BLaER1 (cell line): ENCODE results near the gene ACSM6.
A peak's percentile ranks its signal among the peaks of the same experiment; 100 is the strongest.
"Not testable (repeated sequence)": the region's sequence is repeated elsewhere in the genome, so short reads cannot be mapped to it uniquely, and the experiment has no call there.

Experiments
- H3K27ac ChIP-seq: shearing (Covaris generic); formaldehyde crosslinking; 2 replicates; pipeline ENCODE4 v1.8.1; 2022
- H3K27me3 ChIP-seq: shearing (Covaris generic); formaldehyde crosslinking; 2 replicates; pipeline ENCODE4 v1.8.1; 2022
- H3K36me3 ChIP-seq: shearing (Covaris generic); formaldehyde crosslinking; 2 replicates; pipeline ENCODE4 v1.8.1; 2022
- H3K4me1 ChIP-seq: shearing (Covaris generic); formaldehyde crosslinking; 2 replicates; pipeline ENCODE4 v1.8.1; 2022
- H3K4me2 ChIP-seq: shearing (Covaris generic); formaldehyde crosslinking; 2 replicates; pipeline ENCODE4 v1.8.1; 2022
- H3K4me3 ChIP-seq: shearing (Covaris generic); formaldehyde crosslinking; 2 replicates; pipeline ENCODE4 v1.8.1; 2022
- H3K9ac ChIP-seq: shearing (Covaris generic); formaldehyde crosslinking; 2 replicates; pipeline ENCODE4 v1.8.1; 2022
- H3K9me3 ChIP-seq: shearing (Covaris generic); formaldehyde crosslinking; 2 replicates; pipeline ENCODE4 v1.8.1; 2022
- H4K20me1 ChIP-seq: shearing (Covaris generic); formaldehyde crosslinking; 2 replicates; pipeline ENCODE4 v1.8.1; 2022
- Cebpa-rat ChIP-seq: shearing (Covaris generic); IDR thresholded peaks from 2 replicates; pipeline ENCODE4 v1.8.1; 2022

The ACSM6 gene

GRCh38 chr10:95181726-95182125 is 12.3 kb upstream of the ACSM6 start:
- peaks cover 6% of the 10 kb centered on the region for H3K4me1 ChIP-seq
- no peak for TF ChIP-seq Cebpa-rat
- H3K9me3 ChIP-seq, result no peaks in the 10 kb centered on the region
- no peak overlapping the region for H3K4me2 ChIP-seq
- H4K20me1 ChIP-seq, result no peaks in the 10 kb centered on the region
- H3K27me3 ChIP-seq, result peaks cover 29% of the 10 kb centered on the region
- H3K4me3 ChIP-seq, result no peak overlapping the region
- no peak overlapping the region for H3K27ac ChIP-seq
- no peaks in the 10 kb centered on the region for H3K36me3 ChIP-seq
- H3K9ac ChIP-seq, result no peak overlapping the region

- Histone ChIP-seq H3K9ac (peak overlapping the region; percentile 76), H3K27ac (peak overlapping the region; percentile 59; the same call in 1 of the 2 replicates), H3K4me3 (peak overlapping the region; percentile 72), H4K20me1 (no peaks in the 10 kb centered on the region), H3K9me3 (no peaks in the 10 kb centered on the region), H3K27me3 (peaks cover 29% of the 10 kb centered on the region), H3K4me1 (peaks cover 15% of the 10 kb centered on the region), H3K4me2 (peak overlapping the region; percentile 84), H3K36me3 (no peaks in the 10 kb centered on the region)
- TF ChIP-seq Cebpa-rat, result no peak
Measured at GRCh38 chr10:95183271-95184230, 10.5 kb upstream of the ACSM6 start.

- Histone ChIP-seq H3K27me3 (peaks cover 17% of the 10 kb centered on the region), H3K4me1 (peaks cover 15% of the 10 kb centered on the region), H3K36me3 (no peaks in the 10 kb centered on the region), H4K20me1 (no peaks in the 10 kb centered on the region), H3K9ac (no peak overlapping the region), H3K4me2 (0 out of 2 replicates have a peak overlapping the region, but pooled peaks have one; percentile 37), H3K27ac (no peak overlapping the region), H3K4me3 (no peak overlapping the region), H3K9me3 (no peaks in the 10 kb centered on the region)
- no peak for TF ChIP-seq Cebpa-rat
Measured at GRCh38 chr10:95187617-95188016, 6.4 kb upstream of the ACSM6 start.

DNA sequence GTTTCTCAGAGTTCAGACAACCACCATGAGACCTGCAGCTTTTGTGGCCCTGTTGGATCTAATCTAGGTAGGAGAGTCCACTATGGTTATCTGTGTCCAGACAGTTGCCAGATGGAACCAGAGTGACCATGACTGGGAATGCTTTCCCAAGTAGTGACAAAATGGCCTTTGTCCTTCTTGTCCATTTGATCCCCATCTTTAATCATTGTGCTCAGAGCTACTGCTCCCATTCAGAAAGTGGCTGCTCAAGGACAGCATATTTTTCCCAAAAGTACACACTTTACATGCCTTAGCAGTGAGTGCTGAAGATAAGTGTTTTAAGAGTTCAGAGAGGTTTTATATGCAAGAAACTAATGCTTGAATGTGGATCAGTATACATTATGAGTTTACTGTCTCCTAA is 5.4 kb upstream of the ACSM6 start:
- no peak for TF ChIP-seq Cebpa-rat
- no peak overlapping the region for H3K4me3 ChIP-seq
- H3K4me1 ChIP-seq, result peaks cover 15% of the 10 kb centered on the region
- H3K9me3 ChIP-seq, result no peaks in the 10 kb centered on the region
- H3K4me2 ChIP-seq, result no peak overlapping the region
- H3K9ac ChIP-seq, result no peak overlapping the region
- no peaks in the 10 kb centered on the region for H4K20me1 ChIP-seq
- H3K27ac ChIP-seq, result no peak overlapping the region
- H3K36me3 ChIP-seq, result no peaks in the 10 kb centered on the region
- H3K27me3 ChIP-seq, result peaks cover 10% of the 10 kb centered on the region

DNA sequence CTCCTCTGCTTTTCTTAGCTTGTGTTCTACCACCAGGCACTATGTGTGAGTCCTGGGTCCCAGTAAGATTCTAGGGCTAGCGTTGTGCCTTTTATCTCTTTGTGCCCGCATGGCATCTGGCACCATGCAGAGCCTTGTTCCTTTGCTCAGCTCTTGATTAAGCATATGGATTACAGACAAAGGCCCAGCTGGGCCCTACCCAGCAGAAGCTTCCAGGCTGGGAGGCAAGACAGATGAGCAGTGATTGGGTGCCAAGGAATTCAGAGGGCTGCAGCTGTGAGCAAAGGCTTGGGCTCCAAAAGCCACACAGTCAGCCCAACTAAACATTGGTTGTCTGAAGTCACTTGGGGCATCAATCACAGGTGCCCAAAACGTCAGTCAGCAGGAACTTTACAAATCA is 2.0 kb downstream of the ACSM6 start:
- no peaks in the 10 kb centered on the region for H4K20me1 ChIP-seq
- H3K4me2 ChIP-seq, result no peak overlapping the region
- H3K9me3 ChIP-seq, result no peaks in the 10 kb centered on the region
- H3K27ac ChIP-seq, result no peak overlapping the region
- TF ChIP-seq Cebpa-rat, result no peak
- H3K27me3 ChIP-seq, result no peaks in the 10 kb centered on the region
- H3K4me1 ChIP-seq, result no peaks in the 10 kb centered on the region
- H3K9ac ChIP-seq, result no peak overlapping the region
- no peak overlapping the region for H3K4me3 ChIP-seq
- no peaks in the 10 kb centered on the region for H3K36me3 ChIP-seq

- Histone ChIP-seq H3K27me3 (no peaks in the 10 kb centered on the region), H3K9me3 (no peaks in the 10 kb centered on the region), H4K20me1 (no peaks in the 10 kb centered on the region), H3K9ac (no peak overlapping the region), H3K4me2 (no peak overlapping the region), H3K4me3 (no peak overlapping the region), H3K4me1 (no peaks in the 10 kb centered on the region), H3K27ac (no peak overlapping the region), H3K36me3 (no peaks in the 10 kb centered on the region)
- no peak for TF ChIP-seq Cebpa-rat
Measured at GRCh38 chr10:95201736-95202135, 7.7 kb downstream of the ACSM6 start.

DNA sequence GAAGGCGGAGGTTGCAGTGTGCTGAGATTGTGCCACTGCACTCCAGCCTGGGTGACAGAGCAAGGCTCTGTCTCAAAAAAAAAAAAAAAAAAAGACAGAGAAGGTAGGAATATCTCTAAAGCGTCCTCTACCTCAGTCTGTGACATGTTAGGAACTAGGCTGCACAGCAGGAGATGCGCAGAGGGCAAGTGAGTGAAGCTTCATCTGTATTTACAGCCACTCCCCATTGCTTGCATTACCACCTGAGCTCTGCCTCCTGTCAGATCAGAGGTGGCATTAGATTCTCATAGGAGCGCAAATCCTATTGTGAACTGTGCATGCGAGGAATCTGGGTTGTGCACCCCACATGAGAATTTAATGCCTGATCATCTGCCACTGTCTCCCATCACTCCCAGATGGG is 8.8 kb downstream of the ACSM6 start:
- H3K9me3 ChIP-seq, result not testable (repeated sequence)

GRCh38 chr10:95208702-95209391 is 14.8 kb downstream of the ACSM6 start:
- Histone ChIP-seq H4K20me1 (no peaks in the 10 kb centered on the region), H3K4me2 (no peak overlapping the region)

More for the DNA sequence above, 8.8 kb downstream of the ACSM6 start:
- H3K9ac ChIP-seq, H4K20me1 ChIP-seq, H3K4me3 ChIP-seq, H3K27me3 ChIP-seq, H3K36me3 ChIP-seq, H3K27ac ChIP-seq, H3K4me1 ChIP-seq, H3K4me2 ChIP-seq: not testable (repeated sequence)

DNA sequence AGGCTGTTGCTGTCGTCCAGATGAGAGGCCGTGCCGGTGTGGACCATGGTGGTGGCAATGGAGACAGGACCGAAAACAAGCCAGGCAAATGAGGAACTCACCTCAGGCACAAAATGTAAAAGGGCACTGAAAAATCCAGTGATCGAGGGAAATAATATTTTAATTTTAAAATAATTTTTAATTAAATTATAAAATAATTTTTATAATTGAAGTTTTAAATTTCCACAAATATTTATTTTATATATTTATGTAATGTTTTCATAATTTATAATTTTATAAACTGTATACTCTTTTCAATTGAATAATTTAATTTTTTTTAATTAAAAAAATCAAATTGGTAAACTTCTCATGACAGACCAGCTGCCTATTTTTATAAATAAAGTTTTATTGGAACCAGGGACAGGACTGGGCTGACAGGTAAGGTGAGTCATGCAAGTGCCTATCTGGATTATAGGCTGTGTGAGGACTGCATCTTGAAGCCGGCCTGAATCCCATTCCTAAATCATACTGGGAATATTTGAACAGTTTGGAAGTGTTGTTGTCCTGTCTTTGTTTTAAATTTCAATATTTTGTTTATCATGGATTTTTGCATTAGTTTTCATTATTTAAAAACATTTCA is 15.6 kb downstream of the ACSM6 start:
- H3K9me3 ChIP-seq, result no peaks in the 10 kb centered on the region
- no peak overlapping the region for H3K9ac ChIP-seq
- no peaks in the 10 kb centered on the region for H3K4me1 ChIP-seq
- no peak for TF ChIP-seq Cebpa-rat
- no peak overlapping the region for H3K4me2 ChIP-seq
- H4K20me1 ChIP-seq, result no peaks in the 10 kb centered on the region
- no peak overlapping the region for H3K27ac ChIP-seq
- no peaks in the 10 kb centered on the region for H3K36me3 ChIP-seq
- no peaks in the 10 kb centered on the region for H3K27me3 ChIP-seq
- H3K4me3 ChIP-seq, result no peak overlapping the region

More at GRCh38 chr10:95208702-95209391, 14.8 kb downstream of the ACSM6 start:
- Histone ChIP-seq H3K27ac (no peak overlapping the region), H3K9ac (no peak overlapping the region), H3K9me3 (no peaks in the 10 kb centered on the region), H3K4me1 (no peaks in the 10 kb centered on the region), H3K27me3 (no peaks in the 10 kb centered on the region), H3K4me3 (no peak overlapping the region), H3K36me3 (no peaks in the 10 kb centered on the region)
- TF ChIP-seq Cebpa-rat, result no peak
